ENCODE results near the gene NAV1. TPM values are rescaled to one million over a fixed set of nuclear protein-coding genes. Genes with fewer than 3 reads are reported as not detected.
A peak's percentile ranks its signal among the peaks of the same experiment; 100 is the strongest.

Gene NAV1
- total and polyA plus RNA-seq, 4 donors = 1.1 to 2.0 (median 1.3) TPM

GRCh38 chr1:201502511-201502857, 36.4 kb upstream of the NAV1 start:
- Histone ChIP-seq H3K27me3 (ENCODE audit: control insufficient read depth in 4 of 4, insufficient read depth in 4 of 4, low read length in 3 of 4) (no peaks in the 10 kb centered on the region), H3K9me3 (ENCODE audit: control insufficient read depth in 4 of 4, low read length in 3 of 4) (no peaks in the 10 kb centered on the region), H3K9ac (ENCODE audit: low read depth in 1 of 2, low read length in 2 of 2) (no peak overlapping the region), H3K4me1 (ENCODE audit: control insufficient read depth in 4 of 4, insufficient read depth in 4 of 4, low read length in 3 of 4) (peaks cover 30 to 92% (median 85%) of the 10 kb centered on the region in 4 donors), H3K27ac (ENCODE audit: low read depth in 1 of 2, low read length in 2 of 2) (peak overlapping the region; percentile 80 to 93), H3K36me3 (ENCODE audit: control insufficient read depth in 4 of 4, insufficient read depth in 3 of 4, low read depth in 1 of 4, low read length in 3 of 4) (no peaks in the 10 kb centered on the region), H3K4me3 (ENCODE audit: low read depth in 1 of 3, low read length in 3 of 3) (no peak overlapping the region)
- peak; percentile 4 for TF ChIP-seq NR2F2 (IDR thresholded peaks at IDR 0.05)
- peak in 1 of 2 donors; percentile 3 for TF ChIP-seq RXRA (IDR thresholded peaks at IDR 0.05)
- no peak for TF ChIP-seq HNF4A (conservative IDR thresholded peaks at IDR 0.05)
- 53% methylated on average over 3 of the region's 3 CpGs for WGBS
- DNase-seq (ENCODE audit: low spot score) = no peak

- peak overlapping the region; percentile 80 to 93 for H3K27ac ChIP-seq (ENCODE audit: low read depth in 1 of 2, low read length in 2 of 2)
- H3K27me3 ChIP-seq (ENCODE audit: control insufficient read depth in 4 of 4, insufficient read depth in 4 of 4, low read length in 3 of 4) = no peaks in the 10 kb centered on the region
- no peak overlapping the region for H3K4me3 ChIP-seq (ENCODE audit: low read depth in 1 of 3, low read length in 3 of 3)
- H3K4me1 ChIP-seq (ENCODE audit: control insufficient read depth in 4 of 4, insufficient read depth in 4 of 4, low read length in 3 of 4) = peaks cover 35 to 90% (median 82%) of the 10 kb centered on the region in 4 donors
- peak overlapping the region in 1 of 2 donors; percentile 42 for H3K9ac ChIP-seq (ENCODE audit: low read depth in 1 of 2, low read length in 2 of 2)
- no peaks in the 10 kb centered on the region for H3K9me3 ChIP-seq (ENCODE audit: control insufficient read depth in 4 of 4, low read length in 3 of 4)
- no peak for DNase-seq (ENCODE audit: low spot score)
- WGBS = 39% methylated on average over 13 of the region's 13 CpGs
- no peak for TF ChIP-seq JUND (IDR thresholded peaks at IDR 0.05)
- no peak for TF ChIP-seq RAD21 (IDR thresholded peaks at IDR 0.05)
- TF ChIP-seq ZBTB33 (IDR thresholded peaks at IDR 0.05) = no peak
- TF ChIP-seq HNF4G (IDR thresholded peaks at IDR 0.05) = no peak
- no peak for TF ChIP-seq TAF1 (conservative IDR thresholded peaks at IDR 0.05)
- no peak for TF ChIP-seq FOXA1 (IDR thresholded peaks at IDR 0.05)
- TF ChIP-seq RXRA (IDR thresholded peaks at IDR 0.05) = no peak
- TF ChIP-seq CTCF (IDR thresholded peaks at IDR 0.05; ENCODE audit: low read depth, low read length, missing input control) = no peak
- TF ChIP-seq MAX (IDR thresholded peaks at IDR 0.05) = no peak
- no peak for TF ChIP-seq ATF3 (IDR thresholded peaks at IDR 0.05)
- no peaks in the 10 kb centered on the region for H3K36me3 ChIP-seq (ENCODE audit: control insufficient read depth in 4 of 4, insufficient read depth in 3 of 4, low read depth in 1 of 4, low read length in 3 of 4)
These were observed 35.3 kb upstream of the NAV1 start for GRCh38 chr1:201503397-201504176.

- H3K9ac ChIP-seq (ENCODE audit: low read depth in 1 of 2, low read length in 2 of 2) = peak overlapping the region in 1 of 2 donors; percentile 5
- H3K27ac ChIP-seq (ENCODE audit: low read depth in 1 of 2, low read length in 2 of 2) = peak overlapping the region; percentile 80 to 93
- no peak for TF ChIP-seq HNF4A (conservative IDR thresholded peaks at IDR 0.05)
- TF ChIP-seq SP1 (IDR thresholded peaks at IDR 0.05) = no peak
- TF ChIP-seq MAX (IDR thresholded peaks at IDR 0.05) = no peak
- no peak for TF ChIP-seq TAF1 (conservative IDR thresholded peaks at IDR 0.05)
- TF ChIP-seq ATF3 (IDR thresholded peaks at IDR 0.05) = no peak
- TF ChIP-seq EGR1 (IDR thresholded peaks at IDR 0.05; ENCODE audit: low read depth in 2 of 2) = no peak
- no peak for TF ChIP-seq CTCF (IDR thresholded peaks at IDR 0.05; ENCODE audit: low read depth, low read length, missing input control)
- no peak for TF ChIP-seq JUND (IDR thresholded peaks at IDR 0.05)
- TF ChIP-seq FOXA1 (IDR thresholded peaks at IDR 0.05) = no peak
- TF ChIP-seq GABPA (IDR thresholded peaks at IDR 0.05 in 1 of 2, conservative IDR thresholded peaks at IDR 0.05 in 1 of 2) = no peak
- TF ChIP-seq FOXA2 (IDR thresholded peaks at IDR 0.05) = no peak
- no peak for TF ChIP-seq NR2F2 (IDR thresholded peaks at IDR 0.05)
- no peaks in the 10 kb centered on the region for H3K36me3 ChIP-seq (ENCODE audit: control insufficient read depth in 4 of 4, insufficient read depth in 3 of 4, low read depth in 1 of 4, low read length in 3 of 4)
- 32% methylated on average over 3 of the region's 3 CpGs for WGBS
- H3K9me3 ChIP-seq (ENCODE audit: control insufficient read depth in 4 of 4, low read length in 3 of 4) = no peaks in the 10 kb centered on the region
- H3K4me1 ChIP-seq (ENCODE audit: control insufficient read depth in 4 of 4, insufficient read depth in 4 of 4, low read length in 3 of 4) = peaks cover 35 to 84% (median 75%) of the 10 kb centered on the region in 4 donors
- H3K4me3 ChIP-seq (ENCODE audit: low read depth in 1 of 3, low read length in 3 of 3) = no peak overlapping the region
- H3K27me3 ChIP-seq (ENCODE audit: control insufficient read depth in 4 of 4, insufficient read depth in 4 of 4, low read length in 3 of 4) = no peaks in the 10 kb centered on the region
- no peak for DNase-seq (ENCODE audit: low spot score)
These were observed 34.7 kb upstream of the NAV1 start for GRCh38 chr1:201504179-201504631.
